HG02610 (cell line): ENCODE data around the gene MTERF1.

Experiments
- ATAC-seq: cut with Tn5 transposase; IDR thresholded peaks from one replicate; pipeline ENCODE4 v1.9.1; 2021; ENCODE audit warnings: mild to moderate bottlenecking, moderate library complexity; ENCODE audit not compliant: unreplicated experiment

MTERF1 gene

DNA sequence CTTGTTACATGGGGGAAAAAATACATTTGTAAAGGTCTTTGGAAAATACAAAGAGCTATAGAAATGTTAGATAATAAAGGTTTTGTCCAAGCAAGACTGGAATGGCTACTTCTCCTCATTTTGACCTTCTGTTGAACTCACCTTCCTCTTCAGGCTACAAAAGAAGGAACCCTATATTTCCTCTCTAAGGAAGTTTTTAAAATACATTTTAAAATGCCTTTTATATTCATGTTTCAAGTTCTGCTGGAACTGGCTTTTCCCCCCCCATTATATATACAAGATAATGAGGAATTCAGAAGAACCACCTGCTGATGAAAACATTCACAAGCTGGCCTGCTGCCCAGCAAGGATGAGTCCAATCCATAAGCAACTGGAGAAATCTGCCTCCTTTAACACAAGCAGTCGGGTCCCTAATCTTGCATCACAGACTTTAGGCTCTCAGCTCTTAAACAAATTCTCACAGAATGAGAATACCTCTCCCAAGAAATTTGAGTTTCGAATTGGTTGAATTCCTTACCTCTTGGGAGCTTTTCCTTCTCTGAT is 44.6 kb downstream of the MTERF1 start:
- no peak for ATAC-seq

DNA sequence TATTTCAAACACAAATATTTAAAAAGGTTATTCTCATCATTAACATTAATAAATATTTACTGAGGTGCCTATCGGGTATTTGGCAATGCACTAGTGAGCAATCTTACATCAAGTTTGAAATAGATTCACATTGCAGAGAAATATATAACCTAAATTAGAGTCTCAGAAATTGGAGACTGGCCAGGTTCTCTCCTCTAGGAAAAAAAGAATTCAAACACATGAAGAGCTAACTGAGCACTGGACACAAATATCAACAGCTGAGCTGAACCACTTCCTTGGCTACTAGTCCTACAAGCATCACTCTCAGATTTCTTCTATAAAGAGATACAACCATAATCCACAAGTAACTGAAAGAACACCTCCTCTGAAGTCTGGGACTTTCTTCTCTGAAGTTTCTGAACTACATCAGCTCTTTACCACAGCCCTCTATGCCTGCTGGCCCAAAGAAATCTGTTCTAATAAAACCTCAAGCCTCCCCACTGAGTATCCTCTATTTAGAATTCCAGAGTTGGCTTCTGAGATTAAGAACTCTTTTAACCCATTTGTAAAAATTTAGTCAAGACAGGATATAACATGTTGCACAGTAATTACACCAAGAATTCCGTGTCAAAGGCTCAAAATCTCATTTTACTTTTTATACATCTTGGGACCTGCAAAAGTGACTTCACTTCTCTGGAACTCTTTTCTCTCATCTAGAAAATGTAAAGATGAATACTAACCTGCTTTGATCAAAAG is 45.2 kb downstream of the MTERF1 start:
- ATAC-seq: no peak

DNA sequence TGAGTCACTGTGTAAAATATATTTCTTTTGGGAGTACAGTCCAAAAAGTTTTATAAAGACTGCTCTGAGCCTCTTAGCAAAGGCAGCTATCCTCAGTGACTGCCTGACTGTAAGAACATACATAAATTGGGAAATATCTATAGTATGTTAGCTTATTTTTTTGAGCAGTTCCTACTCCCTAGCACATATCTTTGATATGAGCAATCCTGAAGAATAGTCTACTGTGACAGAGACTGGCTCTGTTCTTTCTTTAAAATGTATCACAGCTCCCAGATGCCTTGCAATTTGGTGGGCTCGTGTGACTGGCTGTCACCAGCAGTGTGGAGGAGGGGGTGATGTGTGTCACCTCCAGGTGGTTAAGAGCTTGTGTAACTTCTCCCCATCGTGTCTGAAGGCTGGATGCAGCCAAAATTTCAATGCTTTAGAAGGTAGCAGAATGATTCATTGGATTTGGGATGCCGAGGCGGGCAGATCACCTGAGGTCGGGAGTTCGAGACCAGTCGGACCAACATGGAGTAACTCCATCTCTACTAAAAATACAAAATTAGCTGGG is 47.9 kb downstream of the MTERF1 start:
- ATAC-seq: no peak

DNA sequence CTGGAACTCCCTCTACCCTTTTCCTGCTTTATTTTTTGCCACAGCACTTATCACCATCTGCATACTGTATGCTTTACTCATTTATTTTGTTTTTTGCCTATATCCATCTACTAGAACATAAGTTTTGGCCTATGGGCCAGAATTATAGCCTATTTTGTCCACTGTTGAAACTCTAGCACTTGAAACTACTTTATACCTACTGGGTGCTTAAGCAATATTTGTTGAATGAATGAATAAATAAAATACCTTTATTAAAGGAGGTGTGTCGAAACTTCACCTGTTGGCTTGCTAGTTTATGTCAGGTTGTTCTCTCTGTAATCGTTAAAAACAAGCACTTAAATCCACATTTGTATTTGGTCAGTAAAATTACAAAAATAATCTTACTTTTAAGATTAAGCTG is 53.3 kb downstream of the MTERF1 start:
- ATAC-seq: no peak

DNA sequence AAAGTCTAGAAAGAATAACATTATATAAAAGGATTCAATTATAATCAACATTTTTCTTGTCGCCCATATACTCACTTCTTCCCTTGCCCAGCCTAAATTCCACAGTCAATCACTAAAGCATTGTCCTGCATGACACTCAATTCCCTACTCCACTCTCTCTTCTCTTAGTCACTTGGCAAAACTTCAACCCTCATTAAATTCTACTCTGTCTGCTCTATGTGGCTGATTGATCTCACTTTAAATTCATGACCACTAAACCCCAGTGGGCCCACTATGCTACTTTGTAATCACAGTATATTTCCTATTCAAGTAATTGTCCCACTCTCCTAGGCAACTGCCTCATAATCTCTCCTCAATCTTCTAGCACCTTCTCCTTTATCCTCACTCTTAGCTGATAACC is 54.1 kb downstream of the MTERF1 start:
- no peak for ATAC-seq

DNA sequence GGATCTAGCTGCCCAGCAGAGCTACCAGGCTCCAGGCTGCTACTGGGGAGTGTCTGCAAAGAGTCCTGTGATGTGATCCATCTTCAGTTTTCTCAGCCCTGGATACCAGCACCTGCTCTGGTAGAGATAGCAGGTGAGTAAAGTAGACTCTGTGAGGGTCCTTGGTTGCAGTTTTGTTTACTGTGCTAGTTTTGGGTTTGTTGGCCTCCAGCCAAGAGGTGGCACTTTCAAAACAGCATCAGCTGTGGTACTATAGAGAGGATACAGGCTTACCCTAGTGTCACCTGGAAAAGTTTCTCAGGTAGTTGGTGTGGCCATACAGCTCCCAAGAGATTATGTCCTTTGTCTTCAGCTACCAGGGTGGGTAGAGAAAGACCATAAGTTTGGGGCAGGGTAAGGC is 56.3 kb downstream of the MTERF1 start:
- no peak for ATAC-seq
